Adrenal gland (tissue), 12 donors: ENCODE measurements around the gene TULP4. TPM values are rescaled to one million over a fixed set of nuclear protein-coding genes. Genes with fewer than 3 reads are reported as not detected.
"Not testable (repeated sequence)": the region's sequence is repeated elsewhere in the genome, so short reads cannot be mapped to it uniquely, and the experiment has no call there.

Experiments
- DNase-seq, 7 donors: peaks; one replicate each; pipeline ENCODE4 v3.0.0-alpha.2; 2019 to 2020
- H3K27ac ChIP-seq, 5 donors: fragments of 200-600 bp; sonication (generic) in 4 of 5; 1 replicate in 3 of 5; 2 replicates in 2 of 5; pipeline versions ENCODE4 v1.5.1 to v1.8.0; 2016 to 2020; ENCODE audit warnings: mild to moderate bottlenecking in 1 of 5
- H3K27me3 ChIP-seq: fragments of 200-600 bp; 2 replicates; pipeline ENCODE4 v1.8.0; 2021
- H3K36me3 ChIP-seq, 2 donors: fragments of 200-600 bp; replicated peaks in 1 of 2; 1 replicate in 1 of 2; 2 replicates in 1 of 2; pipeline versions ENCODE4 v1.5.1 to v1.8.0; 2018 to 2022
- H3K4me1 ChIP-seq, 2 donors: fragments of 200-600 bp; replicated peaks in 1 of 2; 1 replicate in 1 of 2; 2 replicates in 1 of 2; pipeline versions ENCODE4 v1.5.1 to v1.8.0; 2018 to 2021
- H3K4me3 ChIP-seq, 4 donors: fragments of 200-600 bp; sonication (generic) in 3 of 4; one replicate each; pipeline ENCODE4 v1.5.1; 2016 to 2018
- H3K9me3 ChIP-seq, 3 donors: fragments of 200-600 bp; sonication (generic) in 1 of 3; replicated peaks in 1 of 3; 1 replicate in 2 of 3; 2 replicates in 1 of 3; pipeline versions ENCODE4 v1.5.1 to v1.8.0; 2016 to 2021
- CTCF ChIP-seq, 6 experiments: fragments of 450-650 bp in 4 of 6; fragments of 200-600 bp in 2 of 6; sonication (generic) in 1 of 6; IDR thresholded peaks; 1 replicate in 5 of 6; 2 replicates in 1 of 6; pipeline versions ENCODE4 v1.5.1 to v1.8.0; 2016 to 2021; ENCODE audit warnings: antibody characterized with exemption in 6 of 6, mild to moderate bottlenecking in 2 of 6, moderate library complexity in 1 of 6
- POLR2A ChIP-seq, 2 donors: fragments of 450-650 bp; IDR thresholded peaks; one replicate each; pipeline ENCODE4 v1.6.1; 2017; ENCODE audit warnings: antibody characterized with exemption in 2 of 2, mild to moderate bottlenecking in 2 of 2, moderate library complexity in 1 of 2
- WGBS, 4 donors: extraction: QIAGEN DNeasy Blood & Tissue Kit in 2 of 4; methylation state at CpG; one replicate each; pipeline versions ENCODE4 v1.1.5 to v1.1.7; 2013 to 2017; 5-methylcytosine and 5-hydroxymethylcytosine counted together
- intact Hi-C, 2 donors: fragments of 100-400 bp; cut with DNase I; formaldehyde crosslinking; loops; one replicate each; pipeline versions ENCODE4 v1.14.1 to v1.15.0; 2022 to 2023
- polyA plus RNA-seq, 3 donors: library from polyadenylated mRNA; stranded (reverse); fragments of 200-250 nt in 2 of 3; fragments of 350-450 nt in 1 of 3; fragmentation: Illumina TruSeq in 1 of 3; extraction: RNeasy Lipid Tissue Mini Kit (QIAGEN cat#74804) in 1 of 3; gene quantifications; one replicate each; pipeline ENCODE4 v1.2.3, GENCODE V29; 2013 to 2014
- total RNA-seq, 9 donors: library from RNA; depleted of rRNA in 4 of 9; stranded (reverse); fragments of >200 nt in 4 of 9; fragments of 120-200 nt in 1 of 9; fragmentation: NEBNext Ultra II Directional in 1 of 9; extraction: Animal tissue kit (Norgen Biotek cat#: 25700) in 1 of 9; gene quantifications; one replicate each; pipeline versions ENCODE4 v1.1.0 to v1.2.4, GENCODE V29; 2013 to 2023
- donor health status: healthy with polysubstance abuse.
- donor health status: Bipolar disorder and iron deficiency.
- donor health status: DM: yes; HTN: yes; CAD: no.
- donor health status: DM: no; HTN: no; CAD: no.
- donor health status: DM: no; HTN: no; CAD: no.
- donor health status: DM: yes; HTN: yes; CAD: no.

The TULP4 gene
- total and polyA plus RNA-seq, 12 donors, result 1.9 to 89.6 (median 61.4) TPM

GRCh38 chr6:158552055-158552795 is 240.0 kb downstream of the TULP4 start:
- no peak for DNase-seq
- no peak overlapping the region for H3K27ac ChIP-seq
- no peaks in the 10 kb centered on the region for H3K27me3 ChIP-seq
- no peaks in the 10 kb centered on the region for H3K36me3 ChIP-seq
- no peak overlapping the region for H3K4me3 ChIP-seq
- H3K4me1 ChIP-seq, result no peaks in the 10 kb centered on the region
- intact Hi-C loops, result no loop called here
- no peaks in the 10 kb centered on the region for H3K9me3 ChIP-seq
- WGBS, 4 donors, result 75 to 80% (median 78%) methylated on average over 6 of the region's 6 CpGs
- TF ChIP-seq CTCF (IDR thresholded peaks at IDR 0.05) (no peak), POLR2A (IDR thresholded peaks at IDR 0.05) (no peak)

GRCh38 chr6:158552796-158553138 is 240.5 kb downstream of the TULP4 start:
- no peaks in the 10 kb centered on the region for H3K4me1 ChIP-seq
- H3K27ac ChIP-seq, result no peak overlapping the region
- 85 to 92% (median 86%) methylated on average over 5 of the region's 5 CpGs for WGBS, 4 donors
- no peaks in the 10 kb centered on the region for H3K9me3 ChIP-seq
- no peaks in the 10 kb centered on the region for H3K36me3 ChIP-seq
- DNase-seq, result no peak
- no peak for TF ChIP-seq POLR2A (IDR thresholded peaks at IDR 0.05)
- TF ChIP-seq CTCF (IDR thresholded peaks at IDR 0.05), result no peak
- no peaks in the 10 kb centered on the region for H3K27me3 ChIP-seq
- no peak overlapping the region for H3K4me3 ChIP-seq
- intact Hi-C loops, result no loop called here

GRCh38 chr6:158554611-158555361 is 242.5 kb downstream of the TULP4 start:
- Histone ChIP-seq H3K36me3 (no peaks in the 10 kb centered on the region), H3K27ac (no peak overlapping the region), H3K9me3 (no peaks in the 10 kb centered on the region), H3K27me3 (no peaks in the 10 kb centered on the region), H3K4me3 (no peak overlapping the region), H3K4me1 (no peaks in the 10 kb centered on the region)
- WGBS, 4 donors, result 84 to 92% (median 89%) methylated on average over 4 of the region's 4 CpGs
- no peak for TF ChIP-seq CTCF (IDR thresholded peaks at IDR 0.05)
- no peak for TF ChIP-seq POLR2A (IDR thresholded peaks at IDR 0.05)
- DNase-seq, result no peak
- intact Hi-C loops, result no loop called here

GRCh38 chr6:158556113-158556512 is 243.8 kb downstream of the TULP4 start:
- peaks cover 5 to 6% of the 10 kb centered on the region in 2 donors for H3K4me1 ChIP-seq
- WGBS, 4 donors, result 56 to 65% (median 59%) methylated on average over 7 of the region's 7 CpGs
- TF ChIP-seq CTCF (IDR thresholded peaks at IDR 0.05) (no peak), POLR2A (IDR thresholded peaks at IDR 0.05) (no peak)
- H3K4me3 ChIP-seq, result no peak overlapping the region
- no peak for DNase-seq
- H3K27ac ChIP-seq, result no peak overlapping the region
- no peaks in the 10 kb centered on the region for H3K36me3 ChIP-seq
- intact Hi-C loops, result no loop called here
- no peaks in the 10 kb centered on the region for H3K9me3 ChIP-seq
- no peaks in the 10 kb centered on the region for H3K27me3 ChIP-seq

- H3K27ac ChIP-seq, H3K27me3 ChIP-seq, H3K9me3 ChIP-seq, DNase-seq, H3K36me3 ChIP-seq, intact Hi-C loops, H3K4me3 ChIP-seq: not testable (repeated sequence)
- peaks cover 9 to 15% of the 10 kb centered on the region in 2 donors for H3K4me1 ChIP-seq
- 81 to 94% (median 89%) methylated on average over 3 of the region's 3 CpGs for WGBS, 4 donors
Measured at GRCh38 chr6:158557110-158557509, 244.8 kb downstream of the TULP4 start.
